22Rv1 (cell line): ENCODE results near the gene LPIN3.

Experiments
- CTCF ChIP-seq: fragments of 450-650 bp; IDR thresholded peaks from 2 replicates; pipeline ENCODE4 v1.5.1; 2017; ENCODE audit warnings: mild to moderate bottlenecking
- ZFX ChIP-seq: fragments of 450-650 bp; IDR thresholded peaks from 2 replicates; pipeline ENCODE4 v1.6.1; 2017; ENCODE audit warnings: antibody characterized with exemption, borderline replicate concordance

GRCh38 chr20:41330343-41330720 lies 10.3 kb upstream of the LPIN3 start:
- TF ChIP-seq CTCF (no peak), ZFX (no peak)
